ENCODE data around the gene MAST3.
A peak's percentile ranks its signal among the peaks of the same experiment; 100 is the strongest.

The MAST3 gene

DNA sequence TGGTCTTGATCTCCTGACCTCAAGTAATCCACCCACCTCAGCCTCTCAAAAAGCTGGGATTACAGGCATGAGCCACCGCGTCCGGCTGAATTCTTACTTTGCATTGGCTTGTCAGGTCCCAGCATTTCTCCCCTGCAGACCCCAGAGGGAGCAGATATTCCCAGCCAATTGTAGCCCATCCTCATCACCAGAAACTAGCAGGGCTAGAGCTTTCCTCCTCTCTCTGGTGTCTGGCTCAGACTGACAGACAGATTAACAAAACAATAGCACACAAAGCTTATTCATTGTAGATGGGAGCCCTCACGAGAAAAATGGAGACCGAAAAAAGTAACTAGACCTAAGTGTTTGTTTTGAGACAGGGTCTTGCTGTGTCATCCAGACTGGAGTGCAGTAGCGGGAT is 88.0 kb downstream of the MAST3 start:
- CTCF ChIA-PET: interaction anchor here (1.0 to 1.6 kb wide), 8 partner anchors 10 to 72 kb away, joined by 3 to 4 read pairs (median 3); partner anchors contain the start of gene RAB3A
- 98% methylated on average over 6 of the region's 6 CpGs for WGBS (ENCODE audit: insufficient coverage)
- POLR2A ChIA-PET: no interaction called here

DNA sequence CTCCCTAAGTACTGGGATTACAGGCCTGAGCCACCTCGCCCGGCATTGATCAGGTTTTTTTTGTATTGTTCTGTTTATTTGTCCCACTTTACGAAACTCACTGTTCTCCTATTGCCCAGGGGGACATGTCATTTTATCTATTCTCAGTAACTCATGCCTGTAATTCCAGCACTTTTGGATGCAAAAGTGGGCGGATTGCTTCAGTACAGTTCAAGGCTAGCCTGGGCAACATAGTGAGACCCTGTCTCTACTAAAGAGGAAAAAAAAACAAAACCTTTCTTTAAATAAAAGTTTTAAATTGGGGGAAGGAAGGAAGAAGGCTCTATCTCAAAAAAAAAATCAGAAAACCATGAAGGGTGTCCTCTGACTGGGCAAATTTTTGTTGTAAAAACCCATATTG is 92.7 kb downstream of the MAST3 start:
- no peak overlapping the region for H3K27ac ChIP-seq (ENCODE audit: insufficient read depth in 1 of 2, low read depth in 1 of 2, low read length in 2 of 2, poor library complexity in 1 of 2, severe bottlenecking in 2 of 2)
- CTCF ChIA-PET: interaction anchor here (3.5 to 4.9 kb wide), 2 partner anchors 8 to 64 kb away, joined by 21 to 49 read pairs; a partner anchor contains a TSS
- H3K4me1 ChIP-seq (ENCODE audit: control extremely low read depth in 1 of 4, control insufficient read depth in 4 of 4, insufficient read depth in 4 of 4, low read length in 3 of 4): peaks cover 9 to 28% (median 23%) of the 10 kb centered on the region in 4 experiments
- POLR2A ChIA-PET: no interaction called here
- no peak for DNase-seq
- H3K4me3 ChIP-seq (ENCODE audit: control insufficient read depth in 1 of 7, extremely low read depth in 1 of 7, insufficient read depth in 4 of 7, low read depth in 2 of 7, low read length in 6 of 7): no peak overlapping the region
- WGBS (ENCODE audit: insufficient coverage): no CpG with 5 or more reads among the region's 4 CpGs
- H3K36me3 ChIP-seq (ENCODE audit: control insufficient read depth in 4 of 4, insufficient read depth in 4 of 4, low read length in 3 of 4): no peaks in the 10 kb centered on the region
- no peaks in the 10 kb centered on the region for H3K9me3 ChIP-seq (ENCODE audit: control extremely low read depth in 1 of 5, control insufficient read depth in 4 of 5, insufficient read depth in 2 of 5, low read depth in 1 of 5, low read length in 4 of 5)
- H3K27me3 ChIP-seq (replicated peaks in 2 of 5; ENCODE audit: control insufficient read depth in 4 of 5, insufficient read depth in 5 of 5, low read length in 4 of 5): no peaks in the 10 kb centered on the region

More for the DNA sequence above, 88.0 kb downstream of the MAST3 start:
- Histone ChIP-seq H3K9me3 (ENCODE audit: control extremely low read depth in 1 of 5, control insufficient read depth in 4 of 5, insufficient read depth in 2 of 5, low read depth in 1 of 5, low read length in 4 of 5) (no peaks in the 10 kb centered on the region), H3K27me3 (replicated peaks in 2 of 5; ENCODE audit: control insufficient read depth in 4 of 5, insufficient read depth in 5 of 5, low read length in 4 of 5) (no peaks in the 10 kb centered on the region), H3K4me3 (ENCODE audit: control insufficient read depth in 1 of 7, extremely low read depth in 1 of 7, insufficient read depth in 4 of 7, low read depth in 2 of 7, low read length in 6 of 7) (no peak overlapping the region), H3K27ac (ENCODE audit: insufficient read depth in 1 of 2, low read depth in 1 of 2, low read length in 2 of 2, poor library complexity in 1 of 2, severe bottlenecking in 2 of 2) (no peak overlapping the region), H3K4me1 (ENCODE audit: control extremely low read depth in 1 of 4, control insufficient read depth in 4 of 4, insufficient read depth in 4 of 4, low read length in 3 of 4) (peaks cover 0 to 12% (median 9%) of the 10 kb centered on the region in 4 experiments), H3K36me3 (ENCODE audit: control insufficient read depth in 4 of 4, insufficient read depth in 4 of 4, low read length in 3 of 4) (no peaks in the 10 kb centered on the region)
- no peak for DNase-seq

DNA sequence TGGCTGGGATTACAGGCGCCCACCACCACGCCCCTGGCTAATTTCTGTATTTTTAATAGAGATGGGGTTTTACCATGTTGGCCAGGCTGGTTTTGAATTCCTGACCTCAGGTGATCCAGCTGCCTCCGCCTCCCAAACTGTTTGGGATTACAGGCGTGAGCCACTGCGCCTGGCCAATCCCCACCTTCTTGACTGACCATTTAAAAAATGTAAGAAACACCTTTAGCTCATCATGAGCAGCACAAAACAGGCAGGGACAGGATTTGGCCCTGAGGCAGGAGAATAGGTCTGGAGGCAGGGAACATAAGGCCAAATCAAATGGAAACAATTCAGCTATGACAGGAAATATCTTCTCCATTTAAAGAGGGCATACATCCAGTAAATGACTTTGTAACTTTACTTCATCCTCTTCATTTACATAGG is 94.1 kb downstream of the MAST3 start:
- Histone ChIP-seq H3K4me3 (ENCODE audit: control insufficient read depth in 1 of 7, extremely low read depth in 1 of 7, insufficient read depth in 4 of 7, low read depth in 2 of 7, low read length in 6 of 7) (peak overlapping the region in 4 of 7 experiments; percentile 70 to 87 (median 82)), H3K4me1 (ENCODE audit: control extremely low read depth in 1 of 4, control insufficient read depth in 4 of 4, insufficient read depth in 4 of 4, low read length in 3 of 4) (peaks cover 9 to 28% (median 23%) of the 10 kb centered on the region in 4 experiments), H3K27ac (ENCODE audit: insufficient read depth in 1 of 2, low read depth in 1 of 2, low read length in 2 of 2, poor library complexity in 1 of 2, severe bottlenecking in 2 of 2) (no peak overlapping the region), H3K36me3 (ENCODE audit: control insufficient read depth in 4 of 4, insufficient read depth in 4 of 4, low read length in 3 of 4) (peaks cover 0 to 11% (median 5%) of the 10 kb centered on the region in 4 experiments), H3K27me3 (replicated peaks in 2 of 5; ENCODE audit: control insufficient read depth in 4 of 5, insufficient read depth in 5 of 5, low read length in 4 of 5) (no peaks in the 10 kb centered on the region), H3K9me3 (ENCODE audit: control extremely low read depth in 1 of 5, control insufficient read depth in 4 of 5, insufficient read depth in 2 of 5, low read depth in 1 of 5, low read length in 4 of 5) (no peaks in the 10 kb centered on the region)
- POLR2A ChIA-PET: interaction anchor here (0.8 to 2.3 kb wide), 3 partner anchors 14 to 90 kb away, joined by 3 to 6 read pairs (median 3); partner anchors contain the start of gene JUND
- no peak for DNase-seq
- CTCF ChIA-PET: interaction anchor here (0.8 to 4.9 kb wide), 16 partner anchors 10 to 66 kb away, joined by 3 to 49 read pairs (median 5); a partner anchor contains a TSS
- WGBS (ENCODE audit: insufficient coverage): 73% methylated on average over 3 of the region's 5 CpGs

DNA sequence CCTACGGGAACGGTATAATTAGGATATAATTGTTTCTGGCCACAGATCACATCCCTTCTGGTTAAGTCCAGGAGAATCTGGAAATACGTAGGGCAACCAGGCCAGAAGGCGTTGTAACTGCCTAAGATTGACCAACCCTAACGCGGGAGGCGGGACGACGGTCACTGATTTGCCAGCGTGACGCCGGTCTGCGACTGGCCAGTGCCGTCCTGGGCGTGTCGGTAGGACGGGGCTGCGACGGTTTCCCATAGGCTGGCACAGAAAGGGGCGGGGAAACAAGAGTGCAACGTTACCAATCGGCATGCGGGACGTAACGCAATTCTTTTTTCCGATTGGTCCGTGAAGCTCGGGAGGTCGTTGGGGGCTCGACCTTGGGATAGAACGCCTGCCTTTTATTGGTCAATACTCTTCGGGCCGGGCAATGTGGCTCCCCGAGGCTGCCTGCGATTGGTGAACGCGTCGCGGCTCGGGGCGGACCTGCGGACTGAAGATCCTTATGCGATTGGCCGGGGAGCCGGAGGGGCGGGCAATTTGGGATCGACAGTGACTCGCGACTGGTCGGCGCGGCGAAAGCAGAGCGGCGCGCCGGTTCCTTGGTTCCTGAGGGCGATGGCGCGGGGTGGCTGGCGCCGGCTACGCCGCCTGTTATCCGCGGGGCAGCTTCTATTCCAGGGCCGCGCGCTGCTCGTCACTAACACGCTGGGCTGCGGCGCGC is 95.3 kb downstream of the MAST3 start, which contains the start of gene MPV17L2:
MPV17L2 (plus strand) TSS at position 546 of the 715 bp plus-strand sequence; CDS start at position 610, 64 bp downstream.
- H3K4me3 ChIP-seq (ENCODE audit: control insufficient read depth in 1 of 7, extremely low read depth in 1 of 7, insufficient read depth in 4 of 7, low read depth in 2 of 7, low read length in 6 of 7): peak within 1 kb of the TSS; percentile 55 to 89 (median 86)
- peaks cover 0 to 17% (median 5%) of the 10 kb centered on the region in 4 experiments for H3K36me3 ChIP-seq (ENCODE audit: control insufficient read depth in 4 of 4, insufficient read depth in 4 of 4, low read length in 3 of 4)
- CTCF ChIA-PET: interaction anchor here (1.0 to 4.9 kb wide), 14 partner anchors 9 to 65 kb away, joined by 3 to 49 read pairs (median 6); a partner anchor contains a TSS
- H3K4me1 ChIP-seq (ENCODE audit: control extremely low read depth in 1 of 4, control insufficient read depth in 4 of 4, insufficient read depth in 4 of 4, low read length in 3 of 4): peaks cover 9 to 28% (median 23%) of the 10 kb centered on the region in 4 experiments
- H3K9me3 ChIP-seq (ENCODE audit: control extremely low read depth in 1 of 5, control insufficient read depth in 4 of 5, insufficient read depth in 2 of 5, low read depth in 1 of 5, low read length in 4 of 5): no peaks in the 10 kb centered on the region
- H3K27me3 ChIP-seq (replicated peaks in 2 of 5; ENCODE audit: control insufficient read depth in 4 of 5, insufficient read depth in 5 of 5, low read length in 4 of 5): no peaks in the 10 kb centered on the region
- WGBS (ENCODE audit: insufficient coverage): 0% methylated on average over 64 of the region's 74 CpGs
- peak; percentile 100 for DNase-seq
- POLR2A ChIA-PET: interaction anchor here (0.6 to 2.3 kb wide), 3 partner anchors 40 to 256 kb away, joined by 3 to 6 read pairs (median 3); partner anchors contain the start of genes JUND and PIK3R2
- H3K27ac ChIP-seq (ENCODE audit: insufficient read depth in 1 of 2, low read depth in 1 of 2, low read length in 2 of 2, poor library complexity in 1 of 2, severe bottlenecking in 2 of 2): peak within 1 kb of the TSS; percentile 33 to 68

DNA sequence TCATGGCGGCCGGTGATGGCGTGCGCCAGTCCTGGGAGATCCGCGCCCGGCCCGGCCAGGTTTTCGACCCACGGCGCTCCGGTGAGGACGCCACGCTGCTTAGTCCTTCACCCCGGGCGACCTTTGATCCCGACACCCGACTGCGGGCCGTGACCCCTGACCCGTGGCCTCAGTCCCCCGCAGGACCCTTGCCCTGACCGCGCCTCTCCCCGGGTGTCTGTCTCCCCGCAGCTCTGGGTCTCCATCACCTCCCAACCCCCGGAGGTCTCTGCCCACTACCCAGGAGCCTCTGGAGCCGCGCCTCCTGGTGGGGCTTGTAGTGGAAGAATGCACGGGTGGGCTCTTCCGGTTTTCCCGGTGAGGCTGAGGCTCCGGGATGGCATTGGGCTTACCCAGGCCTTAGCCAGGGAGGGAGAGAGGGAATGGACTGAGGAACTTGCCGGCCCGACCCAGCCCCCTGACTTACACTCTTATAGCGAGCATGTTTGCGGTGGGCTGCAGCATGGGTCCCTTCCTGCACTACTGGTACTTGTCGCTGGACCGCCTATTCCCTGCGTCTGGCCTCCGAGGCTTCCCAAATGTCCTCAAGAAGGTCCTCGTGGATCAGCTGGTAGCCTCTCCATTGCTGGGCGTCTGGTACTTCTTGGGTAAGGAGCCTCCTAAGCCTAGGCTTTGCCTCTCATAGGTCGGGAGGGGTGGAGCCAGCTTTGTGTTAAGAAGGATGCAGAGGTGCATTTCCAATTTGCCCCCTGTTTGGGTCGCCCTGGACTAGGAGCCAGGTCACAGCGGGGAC is 96.0 kb downstream of the MAST3 start:
- Histone ChIP-seq H3K27me3 (replicated peaks in 2 of 5; ENCODE audit: control insufficient read depth in 4 of 5, insufficient read depth in 5 of 5, low read length in 4 of 5) (no peaks in the 10 kb centered on the region), H3K36me3 (ENCODE audit: control insufficient read depth in 4 of 4, insufficient read depth in 4 of 4, low read length in 3 of 4) (peaks cover 0 to 24% (median 9%) of the 10 kb centered on the region in 4 experiments), H3K27ac (ENCODE audit: insufficient read depth in 1 of 2, low read depth in 1 of 2, low read length in 2 of 2, poor library complexity in 1 of 2, severe bottlenecking in 2 of 2) (peak overlapping the region in 1 of 2 experiments; percentile 68), H3K9me3 (ENCODE audit: control extremely low read depth in 1 of 5, control insufficient read depth in 4 of 5, insufficient read depth in 2 of 5, low read depth in 1 of 5, low read length in 4 of 5) (no peaks in the 10 kb centered on the region), H3K4me1 (ENCODE audit: control extremely low read depth in 1 of 4, control insufficient read depth in 4 of 4, insufficient read depth in 4 of 4, low read length in 3 of 4) (peaks cover 9 to 28% (median 23%) of the 10 kb centered on the region in 4 experiments), H3K4me3 (ENCODE audit: control insufficient read depth in 1 of 7, extremely low read depth in 1 of 7, insufficient read depth in 4 of 7, low read depth in 2 of 7, low read length in 6 of 7) (peak overlapping the region; percentile 55 to 89 (median 86))
- peak in 1 of 3 donors; percentile 23 for DNase-seq
- ChIA-PET CTCF (interaction anchor here (0.9 to 4.9 kb wide), 7 partner anchors 8 to 195 kb away, joined by 4 to 49 read pairs (median 8); a partner anchor contains a TSS), POLR2A (interaction anchor here (0.5 to 2.3 kb wide), 5 partner anchors 10 to 299 kb away, joined by 3 to 8 read pairs (median 3); partner anchors contain the start of genes JUND, PIK3R2 and RAB3A)
- WGBS (ENCODE audit: insufficient coverage): 7% methylated on average over 32 of the region's 46 CpGs

DNA sequence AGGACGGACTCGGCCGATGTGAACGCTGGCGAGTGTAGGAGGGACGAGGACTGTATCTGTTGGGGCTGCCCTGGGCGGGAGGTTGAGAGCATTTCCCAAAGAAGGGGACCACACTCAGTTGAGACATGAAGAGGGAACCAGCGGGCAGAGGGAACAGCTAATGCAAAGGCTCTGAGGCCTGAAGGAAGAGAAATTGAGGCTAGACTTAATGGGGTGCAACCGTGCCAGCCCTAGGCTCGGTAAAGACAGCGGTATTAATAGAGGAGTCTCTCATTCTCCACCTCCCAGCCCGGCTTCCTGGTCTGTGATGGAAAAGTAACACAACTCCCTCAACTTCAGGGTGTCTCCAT is 96.6 kb downstream of the MAST3 start:
- CTCF ChIA-PET: interaction anchor here (0.9 to 4.9 kb wide), 5 partner anchors 12 to 194 kb away, joined by 4 to 49 read pairs (median 4); a partner anchor contains a TSS

More for the DNA sequence above, 96.6 kb downstream of the MAST3 start:
- H3K27me3 ChIP-seq (replicated peaks in 2 of 5; ENCODE audit: control insufficient read depth in 4 of 5, insufficient read depth in 5 of 5, low read length in 4 of 5): no peaks in the 10 kb centered on the region
- no peak for DNase-seq
- H3K4me3 ChIP-seq (ENCODE audit: control insufficient read depth in 1 of 7, extremely low read depth in 1 of 7, insufficient read depth in 4 of 7, low read depth in 2 of 7, low read length in 6 of 7): peak overlapping the region in 6 of 7 experiments; percentile 65 to 89 (median 86)
- no peaks in the 10 kb centered on the region for H3K9me3 ChIP-seq (ENCODE audit: control extremely low read depth in 1 of 5, control insufficient read depth in 4 of 5, insufficient read depth in 2 of 5, low read depth in 1 of 5, low read length in 4 of 5)
- POLR2A ChIA-PET: interaction anchor here (0.5 to 2.1 kb wide), 4 partner anchors 10 to 299 kb away, joined by 3 to 8 read pairs (median 3); partner anchors contain the start of gene RAB3A
- peaks cover 9 to 28% (median 23%) of the 10 kb centered on the region in 4 experiments for H3K4me1 ChIP-seq (ENCODE audit: control extremely low read depth in 1 of 4, control insufficient read depth in 4 of 4, insufficient read depth in 4 of 4, low read length in 3 of 4)
- peaks cover 0 to 27% (median 10%) of the 10 kb centered on the region in 4 experiments for H3K36me3 ChIP-seq (ENCODE audit: control insufficient read depth in 4 of 4, insufficient read depth in 4 of 4, low read length in 3 of 4)
- WGBS (ENCODE audit: insufficient coverage): 67% methylated on average over 11 of the region's 12 CpGs
- H3K27ac ChIP-seq (ENCODE audit: insufficient read depth in 1 of 2, low read depth in 1 of 2, low read length in 2 of 2, poor library complexity in 1 of 2, severe bottlenecking in 2 of 2): no peak overlapping the region
